Brain microvascular endothelial cell (primary cell): ENCODE measurements around the gene KCND3.

Experiments used
- DNase-seq: peaks from one replicate; pipeline ENCODE4 v3.0.0-alpha.2; 2020
- H3K27ac ChIP-seq: fragments of 250-450 bp; sonication (Bioruptor Pico); 2 replicates; pipeline ENCODE4 v1.5.1; 2020; ENCODE audit warnings: mild to moderate bottlenecking, moderate library complexity
- H3K27me3 ChIP-seq: fragments of 250-450 bp; sonication (Bioruptor Pico); replicated peaks from 2 replicates; pipeline ENCODE4 v1.5.1; 2020; ENCODE audit warnings: mild to moderate bottlenecking
- H3K36me3 ChIP-seq: fragments of 250-450 bp; sonication (Bioruptor Pico); replicated peaks from 2 replicates; pipeline ENCODE4 v1.5.1; 2020; ENCODE audit warnings: mild to moderate bottlenecking
- H3K4me3 ChIP-seq: 2 replicates; pipeline ENCODE4 v1.5.1; 2011; ENCODE audit warnings: low read depth, mild to moderate bottlenecking, control low read depth, low read length, moderate library complexity
- CTCF ChIP-seq: IDR thresholded peaks from 2 replicates; pipeline ENCODE4 v1.5.1; 2011; ENCODE audit warnings: low read depth, mild to moderate bottlenecking, moderate library complexity, low read length, control low read depth, inconsistent platforms; ENCODE audit errors: missing control alignments
- in situ Hi-C: cut with HindIII; loops from 2 replicates; pipeline ENCODE4 v1.10.0; 2017; ENCODE audit warnings: low sequenced_read_pairs, low pct_ligation_motif_present

KCND3 gene

GRCh38 chr1:111786669-111787207 lies 202.7 kb downstream of the KCND3 start:
- H3K36me3 ChIP-seq, result no peaks in the 10 kb centered on the region
- no peak for TF ChIP-seq CTCF
- no peak for DNase-seq
- no peaks in the 10 kb centered on the region for H3K27me3 ChIP-seq
- H3K27ac ChIP-seq, result no peak overlapping the region
- no peak overlapping the region for H3K4me3 ChIP-seq
- in situ Hi-C loops, result no loop called here

- no peak overlapping the region for H3K4me3 ChIP-seq
- TF ChIP-seq CTCF, result no peak
- no peaks in the 10 kb centered on the region for H3K36me3 ChIP-seq
- no peak overlapping the region for H3K27ac ChIP-seq
- H3K27me3 ChIP-seq, result no peaks in the 10 kb centered on the region
- in situ Hi-C loops, result no loop called here
- DNase-seq, result no peak
These were observed 205.1 kb downstream of the KCND3 start for GRCh38 chr1:111784273-111784901.

- no peak for TF ChIP-seq CTCF
- in situ Hi-C loops, result no loop called here
- Histone ChIP-seq H3K27me3 (no peaks in the 10 kb centered on the region), H3K36me3 (no peaks in the 10 kb centered on the region), H3K4me3 (no peak overlapping the region), H3K27ac (no peak overlapping the region)
- DNase-seq, result no peak
These were observed 209.9 kb downstream of the KCND3 start for GRCh38 chr1:111779546-111779945.

- no peaks in the 10 kb centered on the region for H3K27me3 ChIP-seq
- in situ Hi-C loops, result no loop called here
- no peak overlapping the region for H3K27ac ChIP-seq
- TF ChIP-seq CTCF, result no peak
- H3K36me3 ChIP-seq, result no peaks in the 10 kb centered on the region
- DNase-seq, result no peak
- H3K4me3 ChIP-seq, result no peak overlapping the region
These were observed 210.9 kb downstream of the KCND3 start for GRCh38 chr1:111778541-111779051.

- in situ Hi-C loops, result no loop called here
- Histone ChIP-seq H3K36me3 (no peaks in the 10 kb centered on the region), H3K27me3 (no peaks in the 10 kb centered on the region), H3K4me3 (no peak overlapping the region), H3K27ac (no peak overlapping the region)
- TF ChIP-seq CTCF, result no peak
- no peak for DNase-seq
These were observed 211.4 kb downstream of the KCND3 start for GRCh38 chr1:111778066-111778465.

- Histone ChIP-seq H3K27me3 (no peaks in the 10 kb centered on the region), H3K4me3 (no peak overlapping the region), H3K36me3 (no peaks in the 10 kb centered on the region), H3K27ac (no peak overlapping the region)
- in situ Hi-C loops, result no loop called here
- no peak for TF ChIP-seq CTCF
- no peak for DNase-seq
These were observed 212.2 kb downstream of the KCND3 start for GRCh38 chr1:111777301-111777700.
